NB4 (cell line): ENCODE measurements around the gene RNF13.

Experiments used
- CTCF ChIP-seq: IDR thresholded peaks from one replicate; pipeline ENCODE4 v1.5.1; 2012; ENCODE audit warnings: low read depth, low read length
- MAX ChIP-seq: IDR thresholded peaks from 2 replicates; pipeline ENCODE4 v1.6.1; 2011; ENCODE audit warnings: low read depth, low read length
- POLR2A ChIP-seq: IDR thresholded peaks from 2 replicates; pipeline ENCODE4 v1.6.1; 2011; ENCODE audit warnings: mild to moderate bottlenecking; ENCODE audit not compliant: insufficient read length; ENCODE audit errors: extremely low read depth

GRCh38 chr3:149977386-149977785 lies 164.4 kb downstream of the RNF13 start:
- TF ChIP-seq CTCF (no peak), POLR2A (no peak), MAX (no peak)
